Stimulated activated CD4-positive, alpha-beta T cell treated with anti-CD3 and anti-CD28 coated beads, Interleukin-4, amount 100 ng/mL, for 1 hour (primary cell): Measurements from ENCODE around the gene CAB39.

ENCODE experiments used
- DNase-seq: peaks from one replicate; pipeline ENCODE4 v3.0.0-alpha.2; 2020

CAB39 gene

DNA sequence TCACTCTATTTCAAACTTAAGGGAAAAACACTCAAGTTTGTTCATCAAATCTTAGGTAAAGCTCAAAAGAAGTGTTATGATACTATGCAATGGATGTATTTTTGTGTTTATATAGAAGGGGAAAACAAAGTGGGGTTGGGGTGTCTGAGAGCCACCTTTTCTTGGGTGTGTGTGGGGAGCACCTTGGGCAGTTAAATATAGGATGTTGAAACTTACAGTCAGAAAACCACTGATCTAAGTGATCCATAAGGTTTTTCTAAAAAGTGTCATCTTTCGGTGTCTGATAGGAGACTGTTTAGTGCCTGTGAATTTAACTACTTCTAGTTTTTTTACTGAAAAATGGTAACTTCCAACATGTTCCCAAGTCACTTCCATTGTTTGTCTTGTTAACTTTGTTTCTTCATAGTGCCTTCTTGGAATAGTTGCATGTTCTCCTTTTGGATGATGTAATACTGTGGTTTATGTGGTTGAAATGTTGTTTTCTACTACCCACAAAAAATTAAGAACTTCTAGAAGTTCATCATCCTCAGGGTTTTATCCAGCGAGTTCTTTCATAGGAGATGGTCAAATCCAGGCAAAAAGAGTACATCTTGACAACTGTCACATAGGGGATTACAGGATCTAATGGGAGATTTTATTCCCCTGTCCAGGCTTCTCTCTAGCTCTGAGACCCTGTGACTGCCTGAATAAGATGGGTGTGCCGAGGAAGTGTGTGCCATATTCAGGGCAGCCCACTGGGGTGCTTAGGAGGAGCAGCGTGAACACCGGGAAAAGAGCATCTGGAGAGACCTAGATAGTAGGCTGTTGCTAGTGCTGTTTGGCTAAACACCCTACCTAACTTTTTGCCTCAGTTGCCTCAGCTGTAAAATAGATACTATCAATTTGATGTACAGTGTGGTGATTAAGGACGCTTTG, 46.2 kb downstream of the CAB39 start:
- DNase-seq = no peak

DNA sequence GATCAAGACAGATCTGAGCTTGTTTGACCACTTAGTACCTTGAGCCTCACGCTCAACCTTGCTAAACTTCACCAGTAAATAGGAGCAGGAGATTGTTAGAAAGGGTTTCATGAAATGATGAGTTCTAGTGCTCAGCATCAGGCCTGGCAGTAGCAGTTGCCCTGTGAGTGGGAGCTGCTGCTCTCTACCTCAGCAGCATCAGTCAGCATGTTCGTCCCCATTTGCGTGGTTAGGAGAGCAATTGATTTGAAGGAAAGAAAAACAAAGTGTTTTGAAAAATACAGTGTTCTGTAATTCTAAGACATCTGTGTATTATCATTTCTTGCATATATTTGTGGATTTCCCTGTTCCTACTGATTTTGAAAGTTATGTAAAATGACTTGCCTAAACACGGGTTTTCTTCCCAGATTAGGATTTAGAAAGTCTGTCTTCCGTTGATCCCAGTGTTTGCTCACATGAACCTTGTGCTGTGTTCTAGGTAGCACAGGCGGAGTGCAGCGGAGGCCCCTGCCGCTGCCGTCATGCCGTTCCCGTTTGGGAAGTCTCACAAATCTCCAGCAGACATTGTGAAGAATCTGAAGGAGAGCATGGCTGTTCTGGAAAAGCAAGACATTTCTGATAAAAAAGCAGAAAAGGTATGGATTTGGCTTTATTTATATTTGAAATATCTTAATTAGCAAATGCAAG, 47.0 kb downstream of the CAB39 start:
- no peak for DNase-seq

DNA sequence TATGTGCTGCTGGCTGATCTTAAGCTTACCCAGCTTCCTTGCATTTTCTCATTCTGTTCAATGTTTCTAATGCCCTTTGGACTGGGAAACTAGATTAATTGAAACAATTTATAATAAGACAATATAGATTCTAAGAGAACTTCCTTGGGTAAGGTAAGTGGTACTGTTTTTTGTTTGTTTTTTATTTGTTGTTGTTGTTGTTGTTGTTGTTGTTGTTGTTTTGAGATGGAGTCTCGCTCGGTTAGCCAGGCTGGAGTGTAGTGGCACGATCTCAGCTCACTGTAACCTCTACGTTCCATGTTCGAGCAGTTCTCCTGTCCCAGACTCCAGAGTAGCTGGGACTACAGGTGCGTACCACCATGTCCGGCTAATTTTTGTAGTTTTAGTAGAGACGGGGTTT, 49.1 kb downstream of the CAB39 start:
- DNase-seq = no peak

DNA sequence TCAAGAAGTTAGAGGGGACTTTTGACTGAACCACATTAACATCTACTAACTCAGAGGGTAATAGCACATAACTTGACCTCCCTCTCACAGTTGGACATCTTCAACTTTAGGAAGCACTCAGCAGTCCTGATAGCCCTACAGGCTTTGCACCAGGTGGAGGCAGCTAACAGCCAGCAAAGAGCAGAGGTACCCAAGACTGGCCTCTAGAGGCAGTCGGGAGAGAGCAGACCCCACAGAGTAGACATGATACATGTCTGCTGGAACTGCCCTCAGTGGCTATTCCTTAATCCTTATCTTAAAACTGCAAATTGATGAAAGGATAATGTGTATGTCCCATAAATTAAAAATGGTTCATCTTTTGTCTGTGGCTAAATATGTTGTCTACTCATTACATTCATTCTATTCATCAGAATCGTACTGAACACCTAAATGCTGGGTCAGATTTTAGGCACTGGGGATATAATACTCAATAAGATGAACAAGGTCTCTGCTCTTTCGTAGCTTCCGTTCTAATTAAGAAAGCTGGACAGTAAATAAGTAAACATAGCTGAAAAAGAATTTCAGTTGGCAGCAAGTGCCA, 49.8 kb downstream of the CAB39 start:
- DNase-seq = peak; percentile 26

- no peak for DNase-seq
Measured at GRCh38 chr2:230764346-230764745, 51.7 kb downstream of the CAB39 start.

GRCh38 chr2:230765611-230766300, 53.1 kb downstream of the CAB39 start:
- DNase-seq = no peak

GRCh38 chr2:230767862-230768388, 55.3 kb downstream of the CAB39 start:
- DNase-seq = no peak

- no peak for DNase-seq
Measured at GRCh38 chr2:230770804-230771203, 58.2 kb downstream of the CAB39 start.

DNA sequence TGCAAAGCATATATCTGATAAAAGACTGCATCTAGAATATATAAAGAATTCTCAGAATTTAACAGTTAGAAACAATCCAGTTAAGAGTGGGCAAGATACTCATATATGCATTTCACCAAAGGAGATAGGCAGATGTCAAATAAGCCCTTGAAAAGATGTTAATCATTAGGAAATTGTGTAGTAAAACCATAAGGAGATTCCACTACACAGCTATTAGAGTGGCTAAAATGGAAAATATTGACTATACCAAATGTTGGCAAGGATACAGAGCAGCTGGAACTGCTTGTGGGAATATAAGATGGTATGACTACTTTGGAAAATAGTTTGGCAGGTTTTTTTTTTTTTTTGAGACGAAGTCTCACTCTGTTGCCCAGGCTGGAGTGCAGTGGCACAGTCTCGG, 59.5 kb downstream of the CAB39 start:
- DNase-seq = no peak

DNA sequence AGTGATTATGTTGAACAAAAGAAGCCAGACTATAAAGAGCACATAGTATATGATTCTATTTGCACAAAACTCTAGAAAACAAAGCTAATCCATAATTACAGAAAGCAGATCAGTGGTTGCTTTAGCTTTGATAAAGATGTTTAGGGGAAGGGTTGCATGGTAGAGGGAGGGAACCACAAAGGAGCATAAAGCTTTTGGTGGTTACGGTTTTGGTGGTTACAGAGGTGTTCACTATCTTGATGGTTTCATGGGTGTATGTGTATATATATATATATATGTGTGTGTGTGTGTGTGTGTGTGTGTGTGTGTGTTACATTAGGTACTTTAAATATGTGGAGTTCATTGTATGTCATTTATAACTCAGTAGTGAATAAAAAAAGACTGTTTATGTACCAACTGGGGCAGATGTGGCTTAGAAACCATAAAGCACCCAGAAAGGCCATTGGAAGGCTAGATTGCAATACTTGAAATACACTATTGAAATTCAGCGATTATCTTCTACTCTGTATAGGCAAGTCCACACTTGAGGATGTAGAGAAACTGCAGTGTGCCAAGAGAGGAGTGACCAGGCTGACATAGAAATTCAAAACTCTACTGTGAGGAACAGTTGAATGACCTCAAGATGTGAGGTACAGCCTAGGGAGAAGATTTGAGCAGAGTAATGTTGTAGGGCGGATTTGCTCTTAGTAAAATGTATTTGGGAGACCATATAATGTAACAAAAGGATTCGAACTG, 60.6 kb downstream of the CAB39 start:
- DNase-seq = no peak

DNA sequence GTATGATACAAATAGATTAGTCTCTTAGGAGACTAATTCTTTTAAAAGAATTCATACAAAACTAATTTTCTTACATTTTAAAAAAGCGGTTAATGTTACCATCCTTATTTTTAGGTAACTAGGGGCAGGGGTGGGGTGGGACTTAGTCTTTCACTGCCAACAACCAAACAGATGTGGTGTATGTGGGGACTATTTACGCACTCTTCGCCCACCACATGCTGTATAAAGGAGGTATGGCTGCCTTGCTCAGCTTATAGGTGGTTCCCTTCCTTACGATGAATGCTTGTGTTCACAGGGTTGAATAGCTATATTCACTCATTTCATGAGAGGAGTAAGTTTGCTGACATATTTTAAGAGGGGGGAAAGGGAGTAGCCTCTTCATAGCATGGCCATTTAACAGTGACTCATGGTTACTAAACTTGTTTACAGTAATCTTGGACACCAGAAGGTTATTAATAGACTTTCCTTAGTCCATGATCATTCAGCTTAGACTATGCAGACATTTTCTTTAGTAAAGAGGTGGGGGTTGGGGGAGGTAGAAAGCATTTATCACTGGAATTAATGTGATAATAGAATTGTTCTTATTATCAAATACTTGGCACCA, 61.8 kb downstream of the CAB39 start:
- DNase-seq = no peak

- no peak for DNase-seq
Measured at GRCh38 chr2:230775737-230776136, 63.1 kb downstream of the CAB39 start.

DNA sequence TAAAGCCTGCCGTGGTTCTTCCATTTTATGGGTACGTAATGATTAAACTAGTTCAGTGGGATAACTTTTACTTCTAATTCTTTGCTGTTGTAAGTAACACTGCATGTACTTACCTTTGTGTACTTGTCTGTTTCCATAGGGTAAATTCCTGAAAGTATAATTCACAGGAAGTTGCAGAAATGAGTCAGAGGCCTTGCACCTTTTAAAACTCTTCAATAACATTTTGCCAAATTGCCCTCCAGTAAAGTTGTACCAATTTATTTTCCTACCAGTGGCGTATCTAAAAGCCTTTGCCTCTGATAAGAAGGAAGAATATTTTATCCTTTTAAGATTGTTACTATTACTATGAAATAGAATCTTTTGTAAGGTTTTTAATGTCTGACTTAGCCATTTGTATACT, 65.1 kb downstream of the CAB39 start:
- DNase-seq = no peak

GRCh38 chr2:230778350-230779063, 65.9 kb downstream of the CAB39 start:
- no peak for DNase-seq

DNA sequence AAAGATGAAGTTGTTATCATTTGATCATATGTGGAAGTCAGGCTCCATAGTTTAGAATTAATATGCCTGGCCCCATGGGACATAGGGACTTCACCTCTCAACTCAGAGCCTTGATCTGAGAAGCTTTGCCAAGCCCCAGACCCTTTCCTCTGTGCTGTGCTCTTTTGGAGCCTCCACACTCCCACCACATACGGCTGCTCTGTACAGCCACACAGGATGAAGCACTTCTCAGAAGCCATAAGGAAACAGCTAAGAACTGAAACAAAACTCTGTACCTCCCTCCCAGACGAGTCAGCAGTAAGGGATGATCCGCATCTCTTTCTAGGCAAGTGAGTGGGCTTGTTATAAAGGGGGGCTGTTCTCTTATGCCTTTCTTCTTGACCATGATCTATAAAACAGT, 66.5 kb downstream of the CAB39 start:
- DNase-seq = peak; percentile 8

- DNase-seq = no peak
Measured at GRCh38 chr2:230779607-230780006, 67.0 kb downstream of the CAB39 start.

DNA sequence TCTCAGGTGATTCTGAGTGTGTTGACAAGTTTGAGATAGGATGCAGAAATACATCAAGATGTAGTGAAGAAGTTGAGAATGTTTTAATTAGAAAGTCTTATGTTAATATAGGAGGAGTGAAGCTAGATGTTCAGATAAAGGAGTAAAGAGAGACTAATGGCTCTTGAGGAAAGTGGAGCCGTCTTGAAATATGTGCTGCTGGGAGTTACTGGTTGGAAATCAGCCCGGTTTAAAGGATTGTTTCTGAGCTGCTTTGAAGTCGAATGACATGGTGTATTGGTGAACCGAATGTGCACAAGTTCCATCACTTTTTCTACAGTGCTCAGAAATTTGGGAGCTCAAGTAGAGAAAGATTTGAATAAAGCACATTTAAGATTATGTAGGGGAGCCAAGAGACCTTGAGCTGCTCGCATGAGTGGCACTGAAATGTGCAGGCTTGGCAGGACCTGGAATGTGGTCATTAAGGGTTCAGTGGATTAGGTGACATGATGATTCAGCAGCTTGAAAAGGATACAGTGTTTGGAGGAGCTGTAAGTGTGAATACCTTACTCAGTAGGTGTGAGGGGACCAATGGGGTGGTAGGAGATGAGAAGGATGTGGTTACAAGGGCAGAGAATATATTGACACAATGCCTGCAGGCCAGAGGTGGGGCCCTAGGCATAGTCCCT, 68.6 kb downstream of the CAB39 start:
- DNase-seq = peak; percentile 7

DNA sequence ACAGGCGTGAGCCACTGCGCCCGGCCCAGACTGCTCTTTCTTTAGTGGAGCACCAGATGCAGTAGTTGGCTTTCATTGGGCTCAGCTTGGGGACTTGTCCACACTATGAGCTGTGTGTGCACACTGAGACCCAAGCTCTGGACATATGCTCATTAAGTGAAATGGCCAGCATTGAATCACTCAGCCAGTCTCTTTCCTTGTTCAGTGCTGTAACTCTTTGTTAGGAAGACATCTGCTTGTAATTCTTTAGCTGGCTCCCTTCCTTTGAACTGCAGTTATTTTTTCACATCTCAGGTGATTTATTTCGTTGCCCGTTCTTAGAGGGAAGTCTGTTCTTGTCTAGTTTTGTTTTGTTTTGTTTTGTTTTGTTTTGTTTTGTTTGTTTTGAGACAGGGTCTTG, 70.5 kb downstream of the CAB39 start:
- DNase-seq = no peak

DNA sequence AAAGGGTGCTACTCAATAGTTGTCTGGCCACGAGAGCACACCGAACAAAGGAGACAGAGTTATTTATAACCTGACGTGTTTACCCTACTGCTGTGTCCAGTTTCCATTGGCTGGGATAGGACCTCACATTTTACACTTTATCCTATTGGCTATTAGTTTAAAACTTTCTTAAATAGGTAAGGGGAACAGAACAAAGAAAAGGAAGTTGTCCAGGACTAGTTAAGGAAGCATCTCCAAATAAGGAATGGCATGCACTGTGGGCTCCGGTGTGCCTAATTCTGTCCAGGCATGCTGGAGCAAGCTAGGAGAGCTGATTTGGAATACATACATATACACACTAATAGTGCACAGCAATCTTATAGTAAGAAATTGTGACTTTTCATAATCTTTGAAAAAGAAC, 72.2 kb downstream of the CAB39 start:
- no peak for DNase-seq

- no peak for DNase-seq
Measured at GRCh38 chr2:230785346-230785745, 72.7 kb downstream of the CAB39 start.

DNA sequence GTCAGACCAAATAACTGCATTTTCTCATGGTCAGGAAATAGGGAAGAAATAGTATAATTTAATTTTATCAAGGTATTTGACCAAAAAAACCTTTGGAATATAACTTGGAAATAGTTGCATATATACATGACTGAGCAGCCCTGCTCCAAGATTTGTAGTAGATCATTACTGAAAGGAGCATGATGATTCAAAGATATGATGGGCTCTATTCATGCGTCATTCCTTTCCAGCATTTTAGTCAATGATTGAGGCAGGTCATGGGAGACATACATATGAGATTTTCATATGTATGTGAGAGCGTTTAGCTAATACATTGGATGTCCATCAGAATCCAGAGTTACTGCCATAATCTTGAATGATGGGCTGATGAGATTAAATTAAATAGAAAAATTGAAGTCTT, 74.5 kb downstream of the CAB39 start:
- no peak for DNase-seq
